Erythroblast (primary cell): ENCODE data around the gene SQOR.

Source experiments
- GATA1 ChIP-seq: IDR thresholded peaks from 2 replicates; pipeline ENCODE4 v1.6.1; 2011; ENCODE audit warnings: low read depth, mild to moderate bottlenecking, control low read depth, low read length, moderate library complexity
- POLR2A ChIP-seq: IDR thresholded peaks from 2 replicates; pipeline ENCODE4 v1.6.1; 2011; ENCODE audit warnings: mild to moderate bottlenecking, low read length

DNA sequence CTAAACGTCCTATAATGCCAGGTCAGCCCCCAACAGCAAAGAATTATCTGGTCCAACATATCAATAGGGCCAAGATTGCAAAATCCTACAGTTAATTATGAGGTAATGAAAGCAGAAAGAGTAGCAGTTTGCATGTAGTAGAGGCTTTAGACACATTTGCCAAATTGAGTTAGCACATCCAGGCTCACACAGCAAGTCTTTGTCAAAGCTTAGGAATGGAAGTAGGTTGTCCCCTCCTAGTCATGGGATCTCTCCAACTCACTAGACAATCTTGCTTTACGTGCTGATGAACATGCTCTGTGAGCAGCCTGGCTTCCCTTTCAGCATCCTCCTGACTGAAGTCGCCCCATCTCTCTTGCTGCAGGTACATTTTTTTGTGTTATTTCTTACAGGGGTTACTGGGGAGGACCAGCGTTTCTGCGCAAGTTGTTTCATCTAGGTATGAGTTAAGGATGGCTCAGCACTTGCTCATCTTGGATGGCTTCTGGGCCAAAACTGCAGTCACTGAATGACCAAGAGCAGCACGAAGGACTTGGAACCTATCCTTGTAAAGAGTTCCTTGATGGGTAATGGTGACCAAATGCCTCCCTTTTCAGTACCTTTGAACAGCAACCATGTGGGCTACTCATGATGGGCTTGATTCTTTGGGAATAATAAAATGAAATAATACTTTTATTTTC is 55.9 kb downstream of the SQOR start:
- TF ChIP-seq POLR2A (no peak), GATA1 (no peak)
